ENCODE results near the gene MRPL1. TPM values are rescaled to one million over a fixed set of nuclear protein-coding genes. Genes with fewer than 3 reads are reported as not detected.
A peak's percentile ranks its signal among the peaks of the same experiment; 100 is the strongest.

The MRPL1 gene
- total and polyA plus RNA-seq, 5 donors from 2014 or later: 31.3 to 36.8 (median 32.4) TPM

- peaks cover 0 to 11% (median 7%) of the 10 kb centered on the region in 4 donors for H3K4me1 Mint-ChIP-seq
- H3K27ac Mint-ChIP-seq: peak overlapping the region in 1 of 3 donors; percentile 23
Observed at GRCh38 chr4:77834403-77834802, 28.2 kb upstream of the MRPL1 start.

GRCh38 chr4:77843628-77844027, 19.0 kb upstream of the MRPL1 start:
- H3K36me3 Mint-ChIP-seq: no peaks in the 10 kb centered on the region
- Histone ChIP-seq H3K27me3 (ENCODE audit: control insufficient read depth, insufficient read depth, low read length) (no peaks in the 10 kb centered on the region), H3K27ac (ENCODE audit: insufficient read depth, low read length, poor library complexity, severe bottlenecking) (no peak overlapping the region), H3K36me3 (ENCODE audit: control insufficient read depth, insufficient read depth, low read length) (no peaks in the 10 kb centered on the region), H3K4me3 (ENCODE audit: low read depth, low read length) (no peak overlapping the region), H3K4me1 (ENCODE audit: control insufficient read depth, insufficient read depth, low read length, poor library complexity, severe bottlenecking) (no peaks in the 10 kb centered on the region), H3K9me3 (ENCODE audit: control insufficient read depth in 2 of 2, low read length in 2 of 2) (no peaks in the 10 kb centered on the region)
- peaks cover 5% of the 10 kb centered on the region for H3K27me3 Mint-ChIP-seq
- no peak overlapping the region for H3K4me3 Mint-ChIP-seq
- H3K27ac Mint-ChIP-seq: peak overlapping the region in 2 of 3 donors; percentile 3 to 23
- ATAC-seq (ENCODE audit: low read depth in 2 of 2) (no peak), DNase-seq (no peak)
- H3K4me1 Mint-ChIP-seq: peaks cover 0 to 9% (median 7%) of the 10 kb centered on the region in 4 donors
- H3K9me3 Mint-ChIP-seq: peaks cover 0 to 1% (median 0%) of the 10 kb centered on the region in 7 donors

More at GRCh38 chr4:77834403-77834802, 28.2 kb upstream of the MRPL1 start:
- no peaks in the 10 kb centered on the region for H3K9me3 Mint-ChIP-seq
- no peaks in the 10 kb centered on the region for H3K36me3 ChIP-seq (ENCODE audit: control insufficient read depth, insufficient read depth, low read length)
- no peak overlapping the region for H3K4me3 ChIP-seq (ENCODE audit: low read depth, low read length)
- H3K4me3 Mint-ChIP-seq: no peak overlapping the region
- H3K4me1 ChIP-seq (ENCODE audit: control insufficient read depth, insufficient read depth, low read length, poor library complexity, severe bottlenecking): no peaks in the 10 kb centered on the region
- H3K36me3 Mint-ChIP-seq: no peaks in the 10 kb centered on the region
- H3K9me3 ChIP-seq (ENCODE audit: control insufficient read depth in 2 of 2, low read length in 2 of 2): no peaks in the 10 kb centered on the region
- ATAC-seq (ENCODE audit: low read depth in 2 of 2) (no peak), DNase-seq (no peak)
- no peak overlapping the region for H3K27ac ChIP-seq (ENCODE audit: insufficient read depth, low read length, poor library complexity, severe bottlenecking)
- no peaks in the 10 kb centered on the region for H3K27me3 ChIP-seq (ENCODE audit: control insufficient read depth, insufficient read depth, low read length)
- no peaks in the 10 kb centered on the region for H3K27me3 Mint-ChIP-seq

GRCh38 chr4:77844363-77844762, 18.3 kb upstream of the MRPL1 start:
- no peaks in the 10 kb centered on the region for H3K36me3 Mint-ChIP-seq
- H3K27me3 ChIP-seq (ENCODE audit: control insufficient read depth, insufficient read depth, low read length): no peaks in the 10 kb centered on the region
- H3K4me1 ChIP-seq (ENCODE audit: control insufficient read depth, insufficient read depth, low read length, poor library complexity, severe bottlenecking): no peaks in the 10 kb centered on the region
- no peak overlapping the region for H3K27ac ChIP-seq (ENCODE audit: insufficient read depth, low read length, poor library complexity, severe bottlenecking)
- peaks cover 0 to 1% (median 0%) of the 10 kb centered on the region in 7 donors for H3K9me3 Mint-ChIP-seq
- peaks cover 0 to 9% (median 6%) of the 10 kb centered on the region in 4 donors for H3K4me1 Mint-ChIP-seq
- no peaks in the 10 kb centered on the region for H3K9me3 ChIP-seq (ENCODE audit: control insufficient read depth in 2 of 2, low read length in 2 of 2)
- ATAC-seq (ENCODE audit: low read depth in 2 of 2): no peak
- no peak for DNase-seq
- H3K4me3 Mint-ChIP-seq: peak overlapping the region in 1 of 4 donors; percentile 18
- no peak overlapping the region for H3K4me3 ChIP-seq (ENCODE audit: low read depth, low read length)
- no peak overlapping the region for H3K27ac Mint-ChIP-seq
- H3K27me3 Mint-ChIP-seq: peaks cover 5% of the 10 kb centered on the region
- H3K36me3 ChIP-seq (ENCODE audit: control insufficient read depth, insufficient read depth, low read length): no peaks in the 10 kb centered on the region

GRCh38 chr4:77845400-77845799, 17.2 kb upstream of the MRPL1 start:
- Histone ChIP-seq H3K27ac (ENCODE audit: insufficient read depth, low read length, poor library complexity, severe bottlenecking) (no peak overlapping the region), H3K9me3 (ENCODE audit: control insufficient read depth in 2 of 2, low read length in 2 of 2) (no peaks in the 10 kb centered on the region), H3K36me3 (ENCODE audit: control insufficient read depth, insufficient read depth, low read length) (no peaks in the 10 kb centered on the region), H3K27me3 (ENCODE audit: control insufficient read depth, insufficient read depth, low read length) (no peaks in the 10 kb centered on the region), H3K4me1 (ENCODE audit: control insufficient read depth, insufficient read depth, low read length, poor library complexity, severe bottlenecking) (no peaks in the 10 kb centered on the region), H3K4me3 (ENCODE audit: low read depth, low read length) (no peak overlapping the region)
- no peak for DNase-seq
- Mint-ChIP-seq H3K9me3 (peaks cover 0 to 1% (median 0%) of the 10 kb centered on the region in 7 donors), H3K4me1 (peaks cover 0 to 9% (median 5%) of the 10 kb centered on the region in 4 donors), H3K4me3 (no peak overlapping the region), H3K27me3 (peaks cover 5% of the 10 kb centered on the region), H3K27ac (no peak overlapping the region), H3K36me3 (no peaks in the 10 kb centered on the region)
- ATAC-seq (ENCODE audit: low read depth in 2 of 2): no peak

- no peaks in the 10 kb centered on the region for H3K4me1 ChIP-seq (ENCODE audit: control insufficient read depth, insufficient read depth, low read length, poor library complexity, severe bottlenecking)
- H3K27me3 ChIP-seq (ENCODE audit: control insufficient read depth, insufficient read depth, low read length): no peaks in the 10 kb centered on the region
- ATAC-seq (ENCODE audit: low read depth in 2 of 2) (no peak), DNase-seq (no peak)
- H3K27ac Mint-ChIP-seq: no peak overlapping the region
- no peaks in the 10 kb centered on the region for H3K36me3 ChIP-seq (ENCODE audit: control insufficient read depth, insufficient read depth, low read length)
- H3K27ac ChIP-seq (ENCODE audit: insufficient read depth, low read length, poor library complexity, severe bottlenecking): no peak overlapping the region
- peaks cover 0 to 9% (median 5%) of the 10 kb centered on the region in 4 donors for H3K4me1 Mint-ChIP-seq
- H3K9me3 ChIP-seq (ENCODE audit: control insufficient read depth in 2 of 2, low read length in 2 of 2): no peaks in the 10 kb centered on the region
- H3K9me3 Mint-ChIP-seq: peaks cover 0 to 1% (median 0%) of the 10 kb centered on the region in 7 donors
- no peak overlapping the region for H3K4me3 Mint-ChIP-seq
- H3K27me3 Mint-ChIP-seq: peaks cover 5% of the 10 kb centered on the region
- H3K4me3 ChIP-seq (ENCODE audit: low read depth, low read length): no peak overlapping the region
- no peaks in the 10 kb centered on the region for H3K36me3 Mint-ChIP-seq
Observed at GRCh38 chr4:77845929-77846328, 16.7 kb upstream of the MRPL1 start.

GRCh38 chr4:77848508-77848907, 14.1 kb upstream of the MRPL1 start:
- ATAC-seq (ENCODE audit: low read depth in 2 of 2): no peak
- H3K36me3 ChIP-seq (ENCODE audit: control insufficient read depth, insufficient read depth, low read length): no peaks in the 10 kb centered on the region
- no peak overlapping the region for H3K27ac ChIP-seq (ENCODE audit: insufficient read depth, low read length, poor library complexity, severe bottlenecking)
- no peaks in the 10 kb centered on the region for H3K36me3 Mint-ChIP-seq
- H3K9me3 ChIP-seq (ENCODE audit: control insufficient read depth in 2 of 2, low read length in 2 of 2): no peaks in the 10 kb centered on the region
- H3K27ac Mint-ChIP-seq: no peak overlapping the region
- H3K27me3 Mint-ChIP-seq: peaks cover 5% of the 10 kb centered on the region
- H3K4me3 ChIP-seq (ENCODE audit: low read depth, low read length): no peak overlapping the region
- peaks cover 15% of the 10 kb centered on the region for H3K4me1 ChIP-seq (ENCODE audit: control insufficient read depth, insufficient read depth, low read length, poor library complexity, severe bottlenecking)
- no peak for DNase-seq
- H3K27me3 ChIP-seq (ENCODE audit: control insufficient read depth, insufficient read depth, low read length): no peaks in the 10 kb centered on the region
- H3K4me1 Mint-ChIP-seq: peaks cover 15 to 27% (median 17%) of the 10 kb centered on the region in 4 donors
- H3K4me3 Mint-ChIP-seq: no peak overlapping the region
- H3K9me3 Mint-ChIP-seq: no peaks in the 10 kb centered on the region

- Mint-ChIP-seq H3K4me1 (peaks cover 17 to 34% (median 24%) of the 10 kb centered on the region in 4 donors), H3K27me3 (no peaks in the 10 kb centered on the region), H3K9me3 (no peaks in the 10 kb centered on the region), H3K27ac (peak overlapping the region in 1 of 3 donors; percentile 38), H3K36me3 (no peaks in the 10 kb centered on the region), H3K4me3 (no peak overlapping the region)
- peaks cover 24% of the 10 kb centered on the region for H3K4me1 ChIP-seq (ENCODE audit: control insufficient read depth, insufficient read depth, low read length, poor library complexity, severe bottlenecking)
- no peaks in the 10 kb centered on the region for H3K36me3 ChIP-seq (ENCODE audit: control insufficient read depth, insufficient read depth, low read length)
- no peak overlapping the region for H3K27ac ChIP-seq (ENCODE audit: insufficient read depth, low read length, poor library complexity, severe bottlenecking)
- H3K27me3 ChIP-seq (ENCODE audit: control insufficient read depth, insufficient read depth, low read length): no peaks in the 10 kb centered on the region
- no peaks in the 10 kb centered on the region for H3K9me3 ChIP-seq (ENCODE audit: control insufficient read depth in 2 of 2, low read length in 2 of 2)
- DNase-seq: no peak
- ATAC-seq (ENCODE audit: low read depth in 2 of 2): no peak
- H3K4me3 ChIP-seq (ENCODE audit: low read depth, low read length): no peak overlapping the region
Observed at GRCh38 chr4:77849278-77849965, 13.2 kb upstream of the MRPL1 start.
